ENCODE data around the gene DVL2.

DVL2 gene

GRCh38 chr17:7211491-7212273 is 22.6 kb downstream of the DVL2 start:
- H3K36me3 Mint-ChIP-seq (ENCODE audit: low read depth), result no peaks in the 10 kb centered on the region
- peaks cover 39% of the 10 kb centered on the region for H3K4me1 Mint-ChIP-seq

GRCh38 chr17:7208754-7209460 is 25.4 kb downstream of the DVL2 start:
- Mint-ChIP-seq H3K27ac (no peak overlapping the region), H3K9me3 (no peaks in the 10 kb centered on the region), H3K4me3 (no peak overlapping the region), H3K36me3 (ENCODE audit: low read depth) (no peaks in the 10 kb centered on the region), H3K27me3 (peaks cover 2% of the 10 kb centered on the region), H3K4me1 (peaks cover 38% of the 10 kb centered on the region)
- DNase-seq (no peak), ATAC-seq (no peak)

More at GRCh38 chr17:7211491-7212273, 22.6 kb downstream of the DVL2 start:
- Mint-ChIP-seq H3K27me3 (peaks cover 2% of the 10 kb centered on the region), H3K4me3 (peak overlapping the region; percentile 1), H3K9me3 (no peaks in the 10 kb centered on the region), H3K27ac (peak overlapping the region; percentile 5)
- ATAC-seq (no peak), DNase-seq (no peak)

GRCh38 chr17:7208027-7208571 is 26.2 kb downstream of the DVL2 start:
- Mint-ChIP-seq H3K9me3 (no peaks in the 10 kb centered on the region), H3K27ac (no peak overlapping the region), H3K4me1 (peaks cover 34% of the 10 kb centered on the region), H3K27me3 (no peaks in the 10 kb centered on the region), H3K4me3 (no peak overlapping the region), H3K36me3 (ENCODE audit: low read depth) (no peaks in the 10 kb centered on the region)
- no peak for DNase-seq
- no peak for ATAC-seq

GRCh38 chr17:7207120-7208001 is 27.0 kb downstream of the DVL2 start:
- Mint-ChIP-seq H3K27ac (no peak overlapping the region), H3K9me3 (no peaks in the 10 kb centered on the region), H3K36me3 (ENCODE audit: low read depth) (no peaks in the 10 kb centered on the region), H3K27me3 (no peaks in the 10 kb centered on the region), H3K4me1 (peaks cover 34% of the 10 kb centered on the region), H3K4me3 (no peak overlapping the region)
- DNase-seq (no peak), ATAC-seq (no peak)

GRCh38 chr17:7205561-7205960 is 28.8 kb downstream of the DVL2 start:
- H3K9me3 Mint-ChIP-seq, result no peaks in the 10 kb centered on the region
- peaks cover 28% of the 10 kb centered on the region for H3K4me1 Mint-ChIP-seq
- ATAC-seq (no peak), DNase-seq (no peak)
- H3K27me3 Mint-ChIP-seq, result no peaks in the 10 kb centered on the region
- H3K36me3 Mint-ChIP-seq (ENCODE audit: low read depth), result peaks cover 2% of the 10 kb centered on the region
- H3K4me3 Mint-ChIP-seq, result peak overlapping the region; percentile 66
- peak overlapping the region; percentile 81 for H3K27ac Mint-ChIP-seq

- H3K27me3 Mint-ChIP-seq, result no peaks in the 10 kb centered on the region
- DNase-seq, result peak; percentile 94
- H3K4me3 Mint-ChIP-seq, result peak overlapping the region; percentile 66
- H3K27ac Mint-ChIP-seq, result peak overlapping the region; percentile 81
- peaks cover 28% of the 10 kb centered on the region for H3K4me1 Mint-ChIP-seq
- peaks cover 2% of the 10 kb centered on the region for H3K36me3 Mint-ChIP-seq (ENCODE audit: low read depth)
- no peaks in the 10 kb centered on the region for H3K9me3 Mint-ChIP-seq
- ATAC-seq, result peak; percentile 90
Observed at GRCh38 chr17:7204828-7205461, 29.4 kb downstream of the DVL2 start.

GRCh38 chr17:7204336-7204735 is 30.0 kb downstream of the DVL2 start:
- no peak for ATAC-seq
- H3K27ac Mint-ChIP-seq, result peak overlapping the region; percentile 81
- peaks cover 2% of the 10 kb centered on the region for H3K36me3 Mint-ChIP-seq (ENCODE audit: low read depth)

GRCh38 chr17:7203391-7203790 is 30.9 kb downstream of the DVL2 start:
- ATAC-seq, result no peak
- Mint-ChIP-seq H3K4me3 (no peak overlapping the region), H3K36me3 (ENCODE audit: low read depth) (peaks cover 2% of the 10 kb centered on the region), H3K4me1 (peaks cover 27% of the 10 kb centered on the region), H3K27ac (peak overlapping the region; percentile 14), H3K27me3 (no peaks in the 10 kb centered on the region), H3K9me3 (no peaks in the 10 kb centered on the region)
- DNase-seq, result no peak

More at GRCh38 chr17:7204336-7204735, 30.0 kb downstream of the DVL2 start:
- Mint-ChIP-seq H3K27me3 (no peaks in the 10 kb centered on the region), H3K4me1 (peaks cover 28% of the 10 kb centered on the region), H3K4me3 (peak overlapping the region; percentile 66), H3K9me3 (no peaks in the 10 kb centered on the region)
- DNase-seq, result no peak

- Mint-ChIP-seq H3K27ac (no peak overlapping the region), H3K27me3 (no peaks in the 10 kb centered on the region), H3K4me1 (no peaks in the 10 kb centered on the region), H3K9me3 (no peaks in the 10 kb centered on the region), H3K36me3 (ENCODE audit: low read depth) (peaks cover 2% of the 10 kb centered on the region), H3K4me3 (no peak overlapping the region)
- DNase-seq (no peak), ATAC-seq (no peak)
Observed at GRCh38 chr17:7196651-7197401, 37.5 kb downstream of the DVL2 start.

- no peak overlapping the region for H3K4me3 Mint-ChIP-seq
- ATAC-seq (no peak), DNase-seq (no peak)
- H3K36me3 Mint-ChIP-seq (ENCODE audit: low read depth), result no peaks in the 10 kb centered on the region
- no peaks in the 10 kb centered on the region for H3K9me3 Mint-ChIP-seq
- H3K27ac Mint-ChIP-seq, result no peak overlapping the region
- no peaks in the 10 kb centered on the region for H3K4me1 Mint-ChIP-seq
- no peaks in the 10 kb centered on the region for H3K27me3 Mint-ChIP-seq
Observed at GRCh38 chr17:7195971-7196370, 38.3 kb downstream of the DVL2 start.

GRCh38 chr17:7192271-7192937 is 41.9 kb downstream of the DVL2 start:
- DNase-seq (no peak), ATAC-seq (no peak)
- Mint-ChIP-seq H3K27ac (no peak overlapping the region), H3K36me3 (ENCODE audit: low read depth) (no peaks in the 10 kb centered on the region), H3K27me3 (no peaks in the 10 kb centered on the region), H3K9me3 (no peaks in the 10 kb centered on the region), H3K4me3 (no peak overlapping the region), H3K4me1 (no peaks in the 10 kb centered on the region)

GRCh38 chr17:7191571-7192270 is 42.6 kb downstream of the DVL2 start:
- ATAC-seq, result peak; percentile 67
- H3K27ac Mint-ChIP-seq, result no peak overlapping the region
- H3K27me3 Mint-ChIP-seq, result no peaks in the 10 kb centered on the region

More at GRCh38 chr17:7191571-7192270, 42.6 kb downstream of the DVL2 start:
- DNase-seq, result peak; percentile 39
- no peaks in the 10 kb centered on the region for H3K9me3 Mint-ChIP-seq
- no peak overlapping the region for H3K4me3 Mint-ChIP-seq
- no peaks in the 10 kb centered on the region for H3K4me1 Mint-ChIP-seq
- H3K36me3 Mint-ChIP-seq (ENCODE audit: low read depth), result no peaks in the 10 kb centered on the region

All from activated naive CD8-positive, alpha-beta T cell treated with anti-CD3 and anti-CD28 coated beads, Interleukin-2, amount 50 U/mL, for 24 hours (primary cell).